ENCODE data around the gene FOXRED2. TPM values are rescaled to one million over a fixed set of nuclear protein-coding genes. Genes with fewer than 3 reads are reported as not detected.
"Not testable (repeated sequence)": the region's sequence is repeated elsewhere in the genome, so short reads cannot be mapped to it uniquely, and the experiment has no call there.

Gene FOXRED2
- polyA plus RNA-seq, 1 donor: 26.2 TPM

GRCh38 chr22:36519906-36520305 is 13.1 kb upstream of the FOXRED2 start:
- not testable (repeated sequence) for DNase-seq

- DNase-seq: no peak
Measured at GRCh38 chr22:36514766-36515165, 7.9 kb upstream of the FOXRED2 start.

- no peak for DNase-seq
Measured at GRCh38 chr22:36512991-36513390, 6.2 kb upstream of the FOXRED2 start.

GRCh38 chr22:36512333-36512732 is 5.5 kb upstream of the FOXRED2 start:
- no peak for DNase-seq

GRCh38 chr22:36510966-36511881 is 4.4 kb upstream of the FOXRED2 start:
- DNase-seq: no peak

- DNase-seq: no peak
Measured at GRCh38 chr22:36510384-36510783, 3.5 kb upstream of the FOXRED2 start.

GRCh38 chr22:36507518-36508010 is 724 bp upstream of the FOXRED2 start:
- DNase-seq: no peak

GRCh38 chr22:36505998-36506635 is 723 bp downstream of the FOXRED2 start:
- DNase-seq: no peak

GRCh38 chr22:36497910-36498665 is 8.8 kb downstream of the FOXRED2 start:
- DNase-seq: no peak

GRCh38 chr22:36493690-36494110 is 13.1 kb downstream of the FOXRED2 start:
- no peak for DNase-seq

GRCh38 chr22:36492109-36492508 is 14.7 kb downstream of the FOXRED2 start:
- DNase-seq: no peak

- DNase-seq: no peak
Measured at GRCh38 chr22:36491155-36491554, 15.7 kb downstream of the FOXRED2 start.

GRCh38 chr22:36486619-36487384 is 20.0 kb downstream of the FOXRED2 start:
- no peak for DNase-seq

GRCh38 chr22:36481393-36482168 is 25.3 kb downstream of the FOXRED2 start, which contains the start of gene TXN2:
TXN2 (minus strand) TSS chr22:36481640; CDS start chr22:36480837, 803 bp downstream.
- DNase-seq: peak; percentile 96

GRCh38 chr22:36480941-36481392 is 25.9 kb downstream of the FOXRED2 start:
- no peak for DNase-seq

- DNase-seq: no peak
Measured at GRCh38 chr22:36478966-36479365, 27.9 kb downstream of the FOXRED2 start.

GRCh38 chr22:36475341-36475740 is 31.5 kb downstream of the FOXRED2 start:
- no peak for DNase-seq

GRCh38 chr22:36472689-36473088 is 34.2 kb downstream of the FOXRED2 start:
- no peak for DNase-seq

- no peak for DNase-seq
Measured at GRCh38 chr22:36471341-36471821, 35.5 kb downstream of the FOXRED2 start.

- DNase-seq: no peak
Measured at GRCh38 chr22:36470994-36471331, 35.9 kb downstream of the FOXRED2 start.
